T1000 (cell line): Measurements from ENCODE around the gene UBC.

Experiments used
- DNase-seq: peaks from one replicate; lab custom pipeline; 2025; ENCODE audit warnings: mixed read lengths; lab: John Stamatoyannopoulos, UW

UBC gene

GRCh38 chr12:124864326-124864752, 50.1 kb downstream of the UBC start:
- no peak for DNase-seq

- peak; percentile 74 for DNase-seq
Observed at GRCh38 chr12:124863416-124864325, 50.8 kb downstream of the UBC start, which contains the start of gene SCARB1. SCARB1 (minus strand) TSS chr12:124863864; CDS start chr12:124863720, 144 bp downstream.

- DNase-seq: no peak
Observed at GRCh38 chr12:124862768-124863415, 51.6 kb downstream of the UBC start.

GRCh38 chr12:124861898-124862676, 52.4 kb downstream of the UBC start:
- DNase-seq: no peak
